OCI-LY7 (cell line): ENCODE results near the gene NFATC1. TPM values are rescaled to one million over a fixed set of nuclear protein-coding genes. Genes with fewer than 3 reads are reported as not detected.

ENCODE experiments used
- BruUV-seq: library from RNA; stranded (reverse); fragments of 400-500 nt; replicated peaks from 2 replicates; lab custom pipeline; 2021; lab: Mats Ljungman, UMichigan
- CTCF ChIA-PET: fragments of 300-600 bp; sonication (Branson Sonifier 250); formaldehyde crosslinking; loops from one replicate; lab custom pipeline; 2022; ENCODE audit warnings: antibody characterized with exemption; ENCODE audit not compliant: unreplicated experiment; lab: Charles Lee
- POLR2A ChIA-PET: fragments of 300-600 bp; sonication (Branson Sonifier 250); formaldehyde crosslinking; loops from one replicate; lab custom pipeline; 2022; ENCODE audit warnings: antibody characterized with exemption; lab: Charles Lee
- DNase-seq: peaks from one replicate; pipeline ENCODE4 v3.0.0-alpha.2; 2015; ENCODE audit warnings: low spot score
- H2AFZ ChIP-seq: fragments of 200-600 bp; sonication (generic), shearing (Covaris generic); 2 replicates; pipeline ENCODE4 v1.6.1; 2014; ENCODE audit warnings: mild to moderate bottlenecking, antibody characterized with exemption, low read length, moderate library complexity
- H3K27ac ChIP-seq: fragments of 200-600 bp; sonication (generic); 2 replicates; pipeline ENCODE4 v1.5.1; 2014; ENCODE audit warnings: mixed run types, low read depth, mild to moderate bottlenecking, moderate library complexity, low read length, inconsistent platforms; ENCODE audit not compliant: poor library complexity, severe bottlenecking
- H3K36me3 ChIP-seq: fragments of 200-600 bp; sonication (generic); 2 replicates; pipeline ENCODE4 v1.6.1; 2014; ENCODE audit warnings: mild to moderate bottlenecking, antibody characterized with exemption, low read length, moderate library complexity, mixed read lengths; ENCODE audit not compliant: insufficient read depth
- H3K4me1 ChIP-seq: fragments of 200-600 bp; sonication (generic); 2 replicates; pipeline ENCODE4 v1.5.1; 2014; ENCODE audit warnings: mild to moderate bottlenecking, low read length; ENCODE audit not compliant: insufficient read depth, poor library complexity, severe bottlenecking
- H3K4me2 ChIP-seq: fragments of 200-600 bp; sonication (generic); 2 replicates; pipeline ENCODE4 v1.6.1; 2014; ENCODE audit warnings: mild to moderate bottlenecking, low read length
- H3K4me3 ChIP-seq: fragments of 200-600 bp; sonication (generic); 2 replicates; pipeline ENCODE4 v1.5.1; 2014; ENCODE audit warnings: mild to moderate bottlenecking, low read depth, low read length; ENCODE audit not compliant: poor library complexity, severe bottlenecking
- H3K79me2 ChIP-seq: fragments of 200-600 bp; sonication (generic); 2 replicates; pipeline ENCODE4 v1.6.1; 2016; ENCODE audit warnings: low read depth, mild to moderate bottlenecking, low read length, moderate library complexity, mixed read lengths; ENCODE audit not compliant: insufficient read depth
- H3K9me2 ChIP-seq: fragments of 200-600 bp; sonication (generic); 2 replicates; pipeline ENCODE4 v1.6.1; 2016; ENCODE audit warnings: mild to moderate bottlenecking, low read length, mixed read lengths; ENCODE audit not compliant: insufficient read depth
- H3K9me3 ChIP-seq: fragments of 200-600 bp; sonication (generic); 2 replicates; pipeline ENCODE4 v1.6.1; 2014; ENCODE audit warnings: mild to moderate bottlenecking, mixed run types, low read length, mixed read lengths
- H4K20me1 ChIP-seq: fragments of 200-600 bp; sonication (generic); 2 replicates; pipeline ENCODE4 v1.6.1; 2014; ENCODE audit warnings: mild to moderate bottlenecking, antibody characterized with exemption, low read length, moderate library complexity, mixed read lengths; ENCODE audit not compliant: insufficient read depth
- CTCF ChIP-seq: fragments of 200-600 bp; sonication (generic); conservative IDR thresholded peaks from 2 replicates; pipeline ENCODE4 v1.5.1; 2014; ENCODE audit warnings: mild to moderate bottlenecking, antibody characterized with exemption, low read length, moderate library complexity, mixed read lengths
- EZH2phosphoT487 ChIP-seq: fragments of 200-600 bp; sonication (generic); IDR thresholded peaks from 2 replicates; pipeline ENCODE4 v1.6.1; 2018; ENCODE audit warnings: low read depth, borderline replicate concordance, mild to moderate bottlenecking, mixed run types, antibody characterized with exemption, low read length, moderate library complexity, mixed read lengths
- intact Hi-C: fragments of 100-400 bp; cut with micrococcal nuclease; formaldehyde crosslinking; loops from one replicate; pipeline ENCODE4 v1.10.0; 2022; ENCODE audit not compliant: unreplicated experiment
- total RNA-seq, 2 experiments: library from RNA; depleted of rRNA in 1 of 2; stranded (reverse); fragments of >200 nt in 1 of 2; shearing (Covaris generic) in 1 of 2; gene quantifications; 2 replicates each; pipeline ENCODE4 v1.2.3, GENCODE V29; 2014 to 2022

The NFATC1 gene
- total RNA-seq, 2 experiments from 2014 or later, result 23.6 to 50.4 TPM

- CTCF ChIA-PET, result no interaction called here
- TF ChIP-seq EZH2phosphoT487 (no peak), CTCF (no peak)
- Histone ChIP-seq H2AFZ (no peak overlapping the region), H3K36me3 (peaks cover 39% of the 10 kb centered on the region), H3K9me3 (no peaks in the 10 kb centered on the region), H3K27ac (no peak overlapping the region), H3K4me1 (peaks cover 24% of the 10 kb centered on the region), H4K20me1 (no peaks in the 10 kb centered on the region), H3K4me3 (no peak overlapping the region), H3K4me2 (no peak overlapping the region), H3K9me2 (no peaks in the 10 kb centered on the region), H3K79me2 (peaks cover 12% of the 10 kb centered on the region; the same call in 1 of the 2 replicates)
- DNase-seq, result no peak
- POLR2A ChIA-PET, result no interaction called here
- intact Hi-C loops, result no loop called here
- BruUV-seq, result no TSS peak
These were observed 36.8 kb downstream of the NFATC1 start for GRCh38 chr18:79432376-79433120.

- Histone ChIP-seq H2AFZ (no peak overlapping the region), H3K27ac (no peak overlapping the region), H3K4me2 (no peak overlapping the region), H3K9me3 (no peaks in the 10 kb centered on the region), H3K36me3 (peaks cover 44% of the 10 kb centered on the region), H3K79me2 (peaks cover 8% of the 10 kb centered on the region; the same call in 1 of the 2 replicates), H3K4me1 (peaks cover 24% of the 10 kb centered on the region), H3K9me2 (no peaks in the 10 kb centered on the region), H4K20me1 (no peaks in the 10 kb centered on the region), H3K4me3 (no peak overlapping the region)
- TF ChIP-seq CTCF, result no peak
- intact Hi-C loops, result no loop called here
- no TSS peak for BruUV-seq
- POLR2A ChIA-PET, result no interaction called here
- CTCF ChIA-PET, result no interaction called here
- no peak for DNase-seq
These were observed 37.7 kb downstream of the NFATC1 start for GRCh38 chr18:79433431-79433830.
